CD4-positive, alpha-beta T cell (primary cell): ENCODE results near the gene LRSAM1. TPM values are rescaled to one million over a fixed set of nuclear protein-coding genes. Genes with fewer than 3 reads are reported as not detected.

Experiments
- ATAC-seq: fragments of 200-7000 bp; cut with Tn5 transposase; one replicate; pipeline ENCODE4 v1.10.0; 2022; ENCODE audit warnings: mild to moderate bottlenecking; ENCODE audit not compliant: poor library complexity
- CTCF ChIA-PET: fragments of 350-600 bp; sonication (Branson Sonifier 250); formaldehyde crosslinking; loops from one replicate; lab custom pipeline; 2021; ENCODE audit warnings: antibody characterized with exemption, inconsistent platforms; lab: Charles Lee
- POLR2A ChIA-PET: fragments of 350-600 bp; sonication (Branson Sonifier 250); formaldehyde crosslinking; loops from one replicate; lab custom pipeline; 2021; ENCODE audit warnings: antibody characterized with exemption, inconsistent platforms; lab: Charles Lee
- DNase-seq, 14 experiments: peaks; one replicate each; pipeline ENCODE4 v3.0.0-alpha.2; 2013 to 2020; ENCODE audit warnings: mixed read lengths in 2 of 14
- H3K27ac ChIP-seq, 2 donors: one replicate each; pipeline versions ENCODE4 v1.5.1 to v1.7.0; 2013; ENCODE audit warnings: low read length in 2 of 2, low read depth in 1 of 2, mild to moderate bottlenecking in 1 of 2
- H3K27me3 ChIP-seq, 2 experiments: 1 replicate in 1 of 2; 2 replicates in 1 of 2; pipeline versions ENCODE4 v1.6.1 to v1.7.0; 2013; ENCODE audit warnings: low read length in 2 of 2, control low read depth in 1 of 2, mild to moderate bottlenecking in 1 of 2, moderate library complexity in 1 of 2; ENCODE audit not compliant: insufficient read depth in 2 of 2, control insufficient read depth in 1 of 2
- H3K36me3 ChIP-seq: one replicate; pipeline ENCODE4 v1.6.1; 2013; ENCODE audit warnings: low read length, control low read depth; ENCODE audit not compliant: insufficient read depth
- H3K4me1 ChIP-seq: one replicate; pipeline ENCODE4 v1.6.1; 2013; ENCODE audit warnings: low read length, control low read depth; ENCODE audit not compliant: insufficient read depth
- H3K4me3 ChIP-seq: one replicate; pipeline ENCODE4 v1.5.1; 2013; ENCODE audit warnings: mild to moderate bottlenecking, low read length, moderate library complexity
- H3K9me3 ChIP-seq, 2 experiments: 1 replicate in 1 of 2; 2 replicates in 1 of 2; pipeline versions ENCODE4 v1.6.1 to v1.7.0; 2013; ENCODE audit warnings: low read length in 2 of 2, mild to moderate bottlenecking in 2 of 2, control low read depth in 1 of 2, moderate library complexity in 1 of 2; ENCODE audit not compliant: control insufficient read depth in 1 of 2, insufficient read depth in 1 of 2
- H3K27ac Mint-ChIP-seq: one replicate; pipeline ENCODE4 v1.8.0; 2020; ENCODE audit warnings: mixed read lengths
- H3K27me3 Mint-ChIP-seq: one replicate; pipeline ENCODE4 v1.8.0; 2021; ENCODE audit warnings: mixed read lengths
- H3K36me3 Mint-ChIP-seq: one replicate; pipeline ENCODE4 v1.8.0; 2021; ENCODE audit warnings: low read depth, mixed read lengths
- H3K4me1 Mint-ChIP-seq: one replicate; pipeline ENCODE4 v1.8.0; 2021; ENCODE audit warnings: low read depth, mixed read lengths
- H3K4me3 Mint-ChIP-seq: one replicate; pipeline ENCODE4 v1.8.0; 2020; ENCODE audit warnings: mild to moderate bottlenecking, mixed read lengths
- H3K9me3 Mint-ChIP-seq: one replicate; pipeline ENCODE4 v1.8.0; 2020; ENCODE audit warnings: mixed read lengths
- CTCF ChIP-seq: fragments of 200-600 bp; IDR thresholded peaks from one replicate; pipeline ENCODE4 v1.8.0; 2022; ENCODE audit warnings: antibody characterized with exemption, mild to moderate bottlenecking
- intact Hi-C, 2 experiments: fragments of 100-400 bp; cut with DNase I in 1 of 2; cut with micrococcal nuclease in 1 of 2; formaldehyde crosslinking; loops; one replicate each; pipeline versions ENCODE4 v1.15.1 to v1.9.0; 2023 to 2025; cut with DNase I, micrococcal nuclease
- total RNA-seq, 174 experiments: library from RNA in 2 of 174; stranded (reverse) in 2 of 174; gene quantifications; one replicate each; pipeline ENCODE4 v1.2.3 and lab custom pipeline; 2021 to 2026

Gene LRSAM1
- total RNA-seq, 2 experiments from 2014 or later: 11.4 to 16.0 TPM

- no peaks in the 10 kb centered on the region for H3K27me3 ChIP-seq
- Mint-ChIP-seq H3K36me3 (peaks cover 93% of the 10 kb centered on the region), H3K27me3 (no peaks in the 10 kb centered on the region), H3K27ac (peak overlapping the region; percentile 71), H3K4me1 (peaks cover 22% of the 10 kb centered on the region), H3K9me3 (no peaks in the 10 kb centered on the region), H3K4me3 (no peak overlapping the region)
- no peak for TF ChIP-seq CTCF
- CTCF ChIA-PET: interaction anchor here (0.6 kb wide), 1 partner anchor 142 kb away, joined by 3 read pairs; no protein-coding TSS in a partner anchor
- ATAC-seq (no peak), DNase-seq (peak in 1 of 14 experiments; percentile 6)
- intact Hi-C loops: no loop called here
- peaks cover 79% of the 10 kb centered on the region for H3K36me3 ChIP-seq
- POLR2A ChIA-PET: no interaction called here
- peaks cover 0 to 7% of the 10 kb centered on the region in 2 experiments for H3K9me3 ChIP-seq
- H3K27ac ChIP-seq: no peak overlapping the region
- peaks cover 27% of the 10 kb centered on the region for H3K4me1 ChIP-seq
- H3K4me3 ChIP-seq: no peak overlapping the region
Observed at GRCh38 chr9:127445851-127446712, 5.2 kb upstream of the LRSAM1 start.

- intact Hi-C loops: no loop called here
- H3K27ac Mint-ChIP-seq: peak overlapping the region; percentile 71
- no peaks in the 10 kb centered on the region for H3K27me3 ChIP-seq
- H3K4me1 ChIP-seq: peaks cover 32% of the 10 kb centered on the region
- TF ChIP-seq CTCF: no peak
- H3K27ac ChIP-seq: no peak overlapping the region
- POLR2A ChIA-PET: no interaction called here
- peaks cover 75% of the 10 kb centered on the region for H3K36me3 ChIP-seq
- CTCF ChIA-PET: interaction anchor here (0.7 kb wide), 1 partner anchor 9 kb away, joined by 3 read pairs; no protein-coding TSS in a partner anchor
- H3K9me3 ChIP-seq: peaks cover 0 to 7% of the 10 kb centered on the region in 2 experiments
- no peaks in the 10 kb centered on the region for H3K9me3 Mint-ChIP-seq
- ATAC-seq: no peak
- peaks cover 30% of the 10 kb centered on the region for H3K4me1 Mint-ChIP-seq
- H3K4me3 ChIP-seq: no peak overlapping the region
- no peaks in the 10 kb centered on the region for H3K27me3 Mint-ChIP-seq
- H3K4me3 Mint-ChIP-seq: no peak overlapping the region
- H3K36me3 Mint-ChIP-seq: peaks cover 97% of the 10 kb centered on the region
- no peak for DNase-seq
Observed at GRCh38 chr9:127446713-127447415, 4.4 kb upstream of the LRSAM1 start.

DNA sequence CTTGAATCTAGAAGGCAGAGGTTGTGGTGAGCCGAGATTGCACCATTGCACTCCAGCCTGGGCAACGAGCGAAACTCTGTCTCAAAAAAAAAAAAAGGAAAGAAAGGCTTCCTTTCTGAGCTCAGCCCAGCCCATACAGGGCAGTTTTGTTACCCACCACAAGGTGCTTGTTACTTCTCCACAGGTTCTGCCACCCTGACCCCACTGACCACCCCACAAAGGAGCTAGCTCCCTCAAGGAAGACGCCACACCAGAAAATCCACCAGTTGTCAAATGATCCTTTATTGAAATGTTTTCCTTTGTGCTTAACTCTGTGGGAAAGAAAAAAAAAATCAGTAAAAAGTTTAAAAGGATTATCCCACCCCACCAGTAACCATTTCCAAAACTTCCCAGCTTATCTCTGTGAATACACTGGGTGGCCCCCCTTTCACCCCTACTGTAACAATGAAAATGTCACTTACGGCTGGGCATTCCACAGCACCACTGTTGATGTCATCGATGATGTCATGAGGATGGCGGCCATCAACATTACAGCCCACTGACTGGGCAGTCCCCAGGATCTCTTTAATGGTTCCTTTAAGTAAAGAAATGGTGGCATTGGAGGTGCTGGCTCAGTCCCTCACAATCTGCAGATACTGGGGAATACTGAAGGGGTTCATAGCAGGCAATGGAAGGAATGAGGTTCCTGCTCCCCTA is 3.7 kb upstream of the LRSAM1 start:
- peaks cover 0 to 7% of the 10 kb centered on the region in 2 experiments for H3K9me3 ChIP-seq
- peaks cover 72% of the 10 kb centered on the region for H3K36me3 ChIP-seq
- H3K4me3 ChIP-seq: no peak overlapping the region
- intact Hi-C loops: no loop called here
- no peak for TF ChIP-seq CTCF
- DNase-seq: no peak
- H3K4me1 ChIP-seq: peaks cover 39% of the 10 kb centered on the region
- Mint-ChIP-seq H3K9me3 (no peaks in the 10 kb centered on the region), H3K4me3 (no peak overlapping the region), H3K36me3 (peaks cover 95% of the 10 kb centered on the region), H3K4me1 (peaks cover 37% of the 10 kb centered on the region), H3K27ac (peak overlapping the region; percentile 71), H3K27me3 (no peaks in the 10 kb centered on the region)
- ChIA-PET CTCF (interaction anchor here (0.7 kb wide), 1 partner anchor 10 kb away, joined by 3 read pairs; no protein-coding TSS in a partner anchor), POLR2A (no interaction called here)
- no peaks in the 10 kb centered on the region for H3K27me3 ChIP-seq
- ATAC-seq: no peak
- no peak overlapping the region for H3K27ac ChIP-seq
